Peyer's patch (tissue), 4 donors: ENCODE results near the gene FAM110D.

Experiments
- CTCF ChIP-seq, 6 experiments: fragments of 450-650 bp in 4 of 6; fragments of 200-600 bp in 2 of 6; sonication (generic) in 1 of 6; IDR thresholded peaks; one replicate each; pipeline ENCODE4 v1.5.1; 2017 to 2019; ENCODE audit warnings: antibody characterized with exemption in 6 of 6, mild to moderate bottlenecking in 3 of 6, moderate library complexity in 1 of 6
- POLR2A ChIP-seq, 2 donors: fragments of 450-650 bp; IDR thresholded peaks; one replicate each; pipeline ENCODE4 v1.5.1; 2017; ENCODE audit warnings: antibody characterized with exemption in 2 of 2, mild to moderate bottlenecking in 2 of 2, moderate library complexity in 2 of 2

- TF ChIP-seq CTCF (IDR thresholded peaks at IDR 0.05) (no peak), POLR2A (IDR thresholded peaks at IDR 0.05) (no peak)
These were observed 29.0 kb downstream of the FAM110D start for GRCh38 chr1:26187882-26188281.
